SHP77 treated with DMSO at 0.1 percent for 48 hours (cell line): ENCODE results near the gene ERN2.

Source experiments
- DNase-seq: peaks from one replicate; lab custom pipeline; 2025; lab: John Stamatoyannopoulos, UW

Gene ERN2

DNA sequence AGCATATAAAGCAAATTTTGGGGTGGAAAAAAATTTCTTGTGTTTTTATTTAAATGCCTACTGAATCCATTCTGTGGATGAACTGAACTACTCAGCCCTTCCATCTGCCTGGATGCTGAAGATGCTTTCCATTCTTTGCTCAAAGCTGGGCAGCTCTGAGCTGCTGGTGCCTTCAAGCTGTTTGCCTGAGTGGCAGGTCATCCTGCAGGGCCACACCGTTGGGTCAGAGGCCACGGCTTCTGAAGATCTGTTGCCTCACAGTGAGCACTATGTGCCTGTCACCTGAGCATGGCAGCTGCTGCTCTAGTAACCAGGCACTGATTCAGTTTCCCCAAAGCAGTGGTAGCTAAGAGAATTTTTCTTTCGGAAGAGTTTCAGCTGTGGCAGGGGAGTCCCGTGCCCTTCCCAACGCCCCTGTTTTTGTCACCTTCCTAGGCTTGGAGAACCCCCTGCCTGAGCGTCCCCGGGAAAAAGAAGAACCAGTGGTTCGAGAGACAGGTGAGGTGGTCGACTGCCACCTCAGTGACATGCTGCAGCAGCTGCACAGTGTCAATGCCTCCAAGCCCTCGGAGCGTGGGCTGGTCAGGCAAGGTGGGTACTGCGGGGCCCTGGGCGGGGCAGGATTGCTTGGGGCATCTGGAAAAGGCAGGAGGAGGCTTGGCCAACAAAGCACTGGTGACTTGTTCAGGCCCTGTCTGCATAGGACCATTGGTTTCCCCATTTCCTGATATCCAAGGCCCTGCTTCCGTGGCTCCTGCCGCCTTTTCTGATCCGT, 25.8 kb downstream of the ERN2 start:
- no peak for DNase-seq

DNA sequence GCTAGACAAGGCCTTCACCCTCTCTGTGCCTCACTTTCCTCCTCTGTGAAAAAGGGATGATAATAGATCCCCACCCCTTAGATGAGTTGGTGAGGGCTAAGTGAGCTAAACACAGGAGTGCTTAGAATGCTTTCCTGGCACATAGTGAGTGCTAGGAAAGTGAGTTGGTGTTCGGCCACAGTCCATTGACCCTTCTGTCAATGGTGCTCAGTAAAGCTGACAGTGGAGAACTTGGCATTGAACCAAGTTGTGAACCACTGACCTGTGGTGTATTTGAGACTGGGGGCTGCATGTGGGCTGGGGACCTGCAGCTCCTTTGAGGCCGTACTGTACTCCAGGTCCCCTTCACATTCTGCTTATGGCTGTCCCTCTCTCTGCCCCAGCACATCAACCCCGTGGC, 29.5 kb downstream of the ERN2 start:
- DNase-seq = no peak

DNA sequence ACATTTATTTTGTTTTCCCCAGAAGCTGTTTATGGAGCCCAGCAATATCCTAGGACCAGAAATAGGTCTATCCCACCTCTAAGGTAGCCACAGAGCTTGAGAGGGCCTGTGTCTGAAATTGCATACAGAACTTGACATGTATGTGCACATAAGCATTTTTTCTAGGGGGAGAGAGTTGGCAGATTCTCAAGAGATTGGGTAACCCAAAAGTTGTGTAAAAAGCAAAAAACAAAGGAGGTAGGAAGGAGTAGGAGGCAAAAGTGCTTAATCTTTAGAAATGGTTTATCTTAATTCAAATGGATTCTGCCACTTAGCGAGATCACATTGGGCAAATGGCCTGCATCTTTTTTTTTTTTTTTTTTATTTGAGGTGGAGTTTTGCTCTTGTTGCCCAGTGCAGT, 30.8 kb downstream of the ERN2 start:
- DNase-seq = no peak

DNA sequence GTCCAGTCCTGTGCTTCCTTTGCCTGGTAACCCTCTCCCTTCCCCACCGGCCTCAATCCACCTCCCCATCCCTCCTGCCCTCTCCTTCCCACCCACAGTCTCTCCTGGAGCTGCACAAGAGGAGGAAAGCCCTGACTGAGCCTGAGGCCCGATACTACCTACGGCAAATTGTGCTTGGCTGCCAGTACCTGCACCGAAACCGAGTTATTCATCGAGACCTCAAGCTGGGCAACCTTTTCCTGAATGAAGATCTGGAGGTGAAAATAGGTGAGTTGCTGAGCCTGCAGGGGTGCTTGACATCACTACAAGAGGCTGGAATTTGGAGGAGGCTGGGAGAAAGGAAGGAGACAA, 33.1 kb downstream of the ERN2 start:
- DNase-seq = no peak

DNA sequence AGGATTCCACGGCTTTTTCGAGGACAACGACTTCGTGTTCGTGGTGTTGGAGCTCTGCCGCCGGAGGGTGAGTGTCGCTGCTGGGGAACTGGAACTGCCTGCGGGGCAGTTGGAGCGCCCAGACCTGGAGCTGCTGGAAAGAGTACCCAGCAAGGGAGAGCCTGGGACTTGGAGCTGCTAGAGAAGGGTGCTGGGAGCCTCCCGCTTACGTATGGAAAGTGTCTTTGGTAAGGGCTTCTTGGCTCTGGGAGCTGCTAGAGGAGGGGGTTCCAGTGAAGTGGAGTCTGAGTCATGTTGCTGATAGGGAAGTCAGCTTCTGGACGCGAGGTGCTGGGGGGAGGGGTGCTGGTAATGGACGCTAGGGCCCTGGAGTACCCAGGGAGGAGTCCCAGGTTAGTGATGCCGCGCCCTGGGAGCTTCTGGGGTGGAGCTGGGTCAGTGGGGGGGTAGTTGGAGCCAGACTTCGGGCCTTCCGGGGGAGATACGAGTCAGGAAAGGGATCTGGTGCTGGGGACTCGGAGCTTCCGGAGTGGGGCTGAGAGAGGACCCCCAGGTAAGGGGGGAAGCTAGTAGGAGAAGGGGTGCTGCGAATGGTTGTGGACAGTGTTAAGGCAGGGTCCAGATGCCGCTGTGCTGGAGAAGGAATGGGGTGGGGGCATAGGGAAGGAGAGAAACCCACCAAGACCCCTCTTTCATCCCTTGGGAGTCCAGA, 33.6 kb downstream of the ERN2 start:
- no peak for DNase-seq

DNA sequence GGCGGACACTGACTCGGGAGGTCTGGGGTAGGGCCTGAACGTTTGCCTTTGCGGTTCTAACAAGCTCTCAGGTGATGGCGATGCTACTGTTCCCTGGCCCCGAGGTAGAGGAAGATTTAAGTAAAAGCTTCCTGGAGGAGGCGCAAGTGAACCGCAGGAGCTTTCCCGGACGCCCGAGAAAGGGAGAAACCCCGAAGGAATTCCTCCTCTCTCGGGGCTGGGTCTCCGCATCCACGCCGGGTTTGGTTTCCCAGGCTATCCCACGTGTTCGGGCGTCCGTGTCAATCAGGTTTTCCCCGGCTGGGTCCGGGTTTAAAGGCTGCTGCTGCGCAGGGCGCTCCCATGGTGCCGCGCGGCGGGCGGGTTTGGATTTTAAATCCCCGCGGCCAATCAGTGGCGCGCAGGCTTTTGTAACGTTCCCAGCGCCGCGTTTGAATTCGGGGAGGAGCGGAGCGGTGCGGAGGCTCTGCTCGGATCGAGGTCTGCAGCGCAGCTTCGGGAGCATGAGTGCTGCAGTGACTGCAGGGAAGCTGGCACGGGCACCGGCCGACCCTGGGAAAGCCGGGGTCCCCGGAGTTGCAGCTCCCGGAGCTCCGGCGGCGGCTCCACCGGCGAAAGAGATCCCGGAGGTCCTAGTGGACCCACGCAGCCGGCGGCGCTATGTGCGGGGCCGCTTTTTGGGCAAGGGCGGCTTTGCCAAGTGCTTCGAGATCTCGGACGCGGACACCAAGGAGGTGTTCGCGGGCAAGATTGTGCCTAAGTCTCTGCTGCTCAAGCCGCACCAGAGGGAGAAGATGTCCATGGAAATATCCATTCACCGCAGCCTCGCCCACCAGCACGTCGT, 34.4 kb downstream of the ERN2 start, which contains the start of gene PLK1:
Gene PLK1 (plus strand): TSS at position 460 of the 844 bp plus-strand sequence. CDS start 44 bp downstream, at position 504.
- peak; percentile 28 for DNase-seq

DNA sequence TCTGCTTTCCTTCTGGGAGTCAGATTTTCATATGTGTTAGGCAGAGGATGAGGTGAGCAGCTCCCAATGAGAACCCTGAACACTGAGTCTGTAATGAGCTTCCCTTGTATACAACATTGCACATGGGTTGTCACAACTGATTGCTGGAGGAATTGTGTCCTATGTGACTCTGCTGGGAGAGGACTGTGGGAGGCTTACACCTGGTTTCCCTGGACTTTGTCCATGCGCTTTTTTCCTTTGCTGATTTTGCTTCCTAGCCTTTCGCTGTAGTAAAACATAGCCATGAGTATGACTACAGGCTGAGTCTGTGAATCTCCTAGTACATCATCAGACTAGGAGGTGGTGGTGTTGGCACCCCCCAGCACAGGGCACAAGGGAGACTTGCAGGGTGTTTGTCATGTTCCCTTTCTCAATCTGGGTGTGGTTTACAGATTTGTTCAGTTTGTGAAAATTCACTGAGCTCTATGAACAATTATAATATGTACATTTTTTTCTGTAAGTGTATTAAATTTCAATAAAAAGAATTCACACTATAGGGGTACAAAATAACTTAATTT, 36.0 kb downstream of the ERN2 start:
- DNase-seq = no peak

DNA sequence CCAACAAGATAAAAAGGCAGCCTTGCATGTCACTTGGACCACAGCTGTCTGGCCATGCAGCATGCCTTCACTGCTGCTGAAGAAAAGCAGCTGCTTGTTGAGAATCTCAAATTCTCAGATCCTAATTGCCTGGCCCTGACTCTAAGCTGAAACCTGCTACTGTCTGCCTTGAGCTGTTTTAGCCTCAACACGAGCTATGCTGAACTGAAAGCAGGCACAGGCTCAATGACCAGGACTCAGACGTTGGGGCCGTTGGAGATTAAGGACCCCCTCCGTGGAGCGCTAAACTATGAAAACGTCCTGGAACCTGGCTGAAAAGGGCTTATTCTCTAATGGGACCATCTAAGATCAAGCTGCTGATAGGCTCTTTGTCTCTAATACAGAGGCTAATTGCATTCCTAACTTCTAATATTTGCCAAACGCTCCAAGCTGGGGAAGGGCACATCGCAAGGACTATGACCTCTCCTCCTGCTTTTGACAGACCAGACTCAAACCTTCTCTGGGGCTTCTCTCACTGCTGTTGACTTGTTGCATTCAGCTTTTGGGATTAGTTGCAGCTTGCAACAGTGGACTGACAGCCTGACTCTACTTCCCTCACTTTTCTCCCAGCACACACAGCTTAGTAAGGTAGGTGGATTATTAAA, 38.9 kb downstream of the ERN2 start:
- DNase-seq = no peak

DNA sequence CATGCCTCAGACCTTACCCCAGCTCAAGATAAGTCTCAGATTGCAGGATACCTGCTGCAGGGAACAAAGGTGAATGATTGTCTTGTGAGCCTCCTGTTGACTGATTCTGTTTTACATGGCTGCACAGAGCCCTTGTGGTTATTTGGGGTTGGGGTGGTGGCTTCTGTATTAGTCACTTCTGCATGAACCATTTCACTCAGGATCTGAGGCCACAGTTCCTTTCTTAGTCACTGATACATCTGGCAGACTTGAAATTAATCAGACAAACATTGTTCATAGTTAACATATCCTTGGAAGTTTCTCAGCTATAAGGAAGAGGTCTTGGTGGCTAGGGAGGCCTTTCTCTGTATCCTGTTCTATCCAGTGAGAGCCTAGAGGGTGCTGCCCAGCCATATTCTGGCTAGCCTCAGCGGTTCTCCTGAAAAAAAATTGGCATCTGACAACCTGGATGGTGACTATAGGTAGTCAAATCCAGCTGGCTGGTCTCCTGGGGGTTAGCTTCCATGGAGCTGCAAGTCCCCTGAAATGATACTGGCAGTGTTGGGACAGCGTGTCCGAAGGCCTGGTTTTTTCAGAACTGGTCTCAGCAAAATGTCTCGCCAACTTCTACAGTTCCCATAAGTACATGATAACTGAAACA, 42.8 kb downstream of the ERN2 start:
- DNase-seq = no peak

DNA sequence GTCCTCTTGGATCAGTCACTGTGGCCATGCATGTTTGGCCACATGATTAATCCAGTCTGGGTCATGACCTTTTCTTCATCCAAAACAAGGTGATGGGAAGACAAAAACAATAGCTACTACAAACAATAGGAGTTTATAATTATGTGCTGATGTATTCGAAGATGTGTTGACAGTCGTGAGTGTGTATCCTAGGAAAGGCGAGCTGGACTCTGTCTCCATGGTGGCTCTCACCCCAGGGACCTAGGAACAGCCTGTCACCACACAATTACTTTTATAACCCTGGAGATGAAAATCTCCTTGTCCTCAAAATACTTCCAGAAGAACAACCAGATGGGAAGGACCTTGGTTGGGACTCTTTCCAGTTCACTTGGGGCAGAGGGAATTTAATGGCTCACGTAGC, 44.1 kb downstream of the ERN2 start:
- DNase-seq = no peak

DNA sequence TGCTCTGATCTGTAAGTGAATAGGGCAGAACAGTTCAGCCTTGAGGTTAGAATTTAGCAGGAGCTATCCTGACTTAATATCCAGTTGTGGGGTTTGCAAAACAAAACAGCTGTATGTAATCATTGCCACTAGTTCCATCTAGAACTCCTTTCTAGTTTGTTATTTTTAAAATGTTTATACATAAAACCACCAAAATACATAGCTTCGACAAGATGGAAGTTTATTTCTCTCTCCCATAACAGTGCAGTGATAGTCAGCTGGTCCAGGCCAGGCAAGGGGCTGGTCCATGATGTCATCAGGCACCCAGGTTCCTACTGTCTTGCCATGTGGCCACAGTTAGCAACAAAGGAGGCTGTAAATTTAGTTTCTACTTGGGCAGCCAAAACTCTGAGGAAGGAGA, 44.8 kb downstream of the ERN2 start:
- DNase-seq = no peak

DNA sequence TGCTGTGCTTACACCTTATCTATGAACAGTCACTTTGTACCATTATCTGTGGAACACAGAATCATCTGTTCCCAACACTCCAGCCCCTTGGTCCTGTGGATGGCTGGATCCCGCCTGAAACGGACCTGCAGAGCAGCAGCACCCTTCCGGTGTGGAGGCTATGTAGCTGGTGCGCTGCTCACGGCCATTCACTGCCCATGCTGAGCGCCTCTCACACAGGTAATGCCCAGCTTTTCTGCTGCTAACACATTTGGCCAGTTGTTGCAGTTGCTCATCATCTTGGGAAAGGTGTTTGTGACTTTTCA, 45.7 kb downstream of the ERN2 start:
- no peak for DNase-seq

DNA sequence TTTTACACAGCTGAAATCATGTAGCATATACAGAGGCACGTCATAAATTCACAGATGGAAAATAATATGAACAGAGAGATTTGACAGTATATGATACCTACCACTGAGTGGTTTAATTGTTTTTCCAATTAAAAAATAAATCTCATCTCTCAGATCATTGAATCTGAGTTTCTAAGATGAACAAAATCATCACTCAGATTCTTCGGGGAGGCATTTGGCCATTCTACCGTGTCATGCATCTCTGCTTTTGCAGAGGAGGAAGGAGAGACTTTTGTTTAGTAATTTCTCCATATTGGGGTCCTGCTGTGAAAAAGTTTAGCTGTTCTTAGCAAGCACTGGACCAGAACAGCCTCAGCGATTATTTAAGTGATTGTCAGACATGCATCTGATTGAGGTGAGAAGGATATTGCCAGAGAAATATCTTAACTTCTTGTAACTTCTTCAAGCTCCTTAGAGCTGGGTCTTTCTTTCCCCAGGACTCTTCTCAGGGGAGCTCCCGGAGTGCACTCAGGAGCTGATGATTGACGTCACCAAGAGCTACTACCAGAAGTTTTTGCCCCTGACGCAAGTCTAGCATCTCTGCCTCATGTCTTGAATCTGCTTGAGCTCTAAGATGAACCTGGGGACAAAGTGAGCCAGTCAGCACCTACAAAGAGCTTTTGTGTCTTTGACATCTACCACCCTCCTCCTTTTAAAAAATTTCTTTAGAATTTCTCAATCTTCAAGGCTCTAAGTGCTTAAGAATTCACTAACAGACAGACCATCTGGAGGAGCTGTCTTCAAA, 46.3 kb downstream of the ERN2 start:
- DNase-seq = no peak

DNA sequence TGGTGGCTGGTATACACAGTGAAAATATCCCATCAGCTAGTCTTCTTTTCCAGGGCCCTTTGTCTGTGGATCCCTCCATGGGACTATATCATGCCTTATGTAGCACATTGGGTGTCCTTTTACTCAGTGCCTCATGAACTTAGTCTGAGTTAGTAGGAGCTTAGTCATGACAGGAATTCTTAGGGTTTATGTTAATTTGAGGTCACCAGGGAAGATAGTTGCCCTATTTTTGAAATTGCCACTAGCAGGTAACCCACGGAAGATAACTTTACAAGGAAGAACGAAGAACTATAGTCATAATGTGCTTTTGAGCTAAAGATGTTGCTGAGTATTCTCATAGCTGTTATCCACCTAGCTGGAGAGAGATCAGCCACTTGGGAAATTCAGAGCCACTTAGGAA, 49.1 kb downstream of the ERN2 start:
- DNase-seq = no peak

DNA sequence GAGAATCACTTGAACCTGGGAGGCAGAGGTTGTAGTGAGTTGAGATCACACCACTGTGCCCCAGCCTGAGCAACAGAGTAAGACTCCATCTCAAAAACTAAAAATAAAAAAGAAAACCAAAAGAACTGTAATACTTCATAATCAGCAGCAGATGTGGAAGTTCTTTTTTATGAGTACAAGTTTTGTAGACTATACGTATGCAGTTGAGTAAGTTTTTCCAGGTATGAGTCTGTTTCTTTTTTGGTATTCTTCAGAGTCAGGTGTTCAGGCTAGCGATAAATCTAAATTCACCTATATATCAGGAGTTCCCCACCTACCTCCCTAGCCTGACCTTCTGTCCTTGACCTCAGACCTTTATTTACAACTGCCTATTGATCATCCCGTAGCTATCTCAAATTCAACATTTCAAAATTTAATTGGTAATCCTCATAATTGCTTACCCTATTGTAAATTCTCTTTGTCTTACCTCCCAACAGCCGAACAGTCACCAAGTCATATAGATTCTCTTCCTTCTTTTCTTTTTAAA, 61.0 kb downstream of the ERN2 start:
- DNase-seq = no peak

DNA sequence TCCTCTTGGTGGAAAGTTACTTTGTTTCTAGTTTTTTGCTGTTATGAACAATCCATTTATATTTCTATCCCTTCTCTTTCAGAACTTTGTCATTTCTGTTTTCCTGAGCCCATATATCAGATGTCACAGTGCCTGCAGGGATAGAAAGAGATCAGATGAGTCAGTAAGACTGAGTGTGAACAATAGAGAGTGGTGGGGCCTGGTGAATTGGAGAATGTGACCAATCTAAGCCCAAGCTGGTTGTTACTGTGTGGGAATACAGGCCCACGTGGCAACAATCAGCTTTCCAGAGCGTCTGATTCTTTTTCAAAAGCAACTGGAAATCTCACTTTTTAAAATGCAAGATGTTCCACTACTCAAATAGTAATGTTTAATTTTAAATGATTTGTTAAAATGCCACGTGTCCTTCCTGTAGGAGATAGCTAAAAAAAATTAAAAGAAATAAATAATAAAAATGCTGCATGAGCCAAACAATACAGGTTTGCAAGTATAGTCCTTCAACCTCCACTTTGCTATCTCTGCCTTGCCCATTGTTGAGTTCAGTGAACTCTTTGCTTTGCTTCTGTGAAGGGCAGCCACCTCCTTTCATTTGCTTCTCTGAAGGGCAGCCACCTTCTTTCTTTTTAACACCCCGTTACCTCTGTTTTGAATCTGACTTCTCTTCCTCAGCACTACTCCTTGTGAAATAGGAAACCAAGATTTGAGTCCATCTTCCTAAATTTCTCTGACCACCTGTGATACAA, 62.2 kb downstream of the ERN2 start:
- no peak for DNase-seq

DNA sequence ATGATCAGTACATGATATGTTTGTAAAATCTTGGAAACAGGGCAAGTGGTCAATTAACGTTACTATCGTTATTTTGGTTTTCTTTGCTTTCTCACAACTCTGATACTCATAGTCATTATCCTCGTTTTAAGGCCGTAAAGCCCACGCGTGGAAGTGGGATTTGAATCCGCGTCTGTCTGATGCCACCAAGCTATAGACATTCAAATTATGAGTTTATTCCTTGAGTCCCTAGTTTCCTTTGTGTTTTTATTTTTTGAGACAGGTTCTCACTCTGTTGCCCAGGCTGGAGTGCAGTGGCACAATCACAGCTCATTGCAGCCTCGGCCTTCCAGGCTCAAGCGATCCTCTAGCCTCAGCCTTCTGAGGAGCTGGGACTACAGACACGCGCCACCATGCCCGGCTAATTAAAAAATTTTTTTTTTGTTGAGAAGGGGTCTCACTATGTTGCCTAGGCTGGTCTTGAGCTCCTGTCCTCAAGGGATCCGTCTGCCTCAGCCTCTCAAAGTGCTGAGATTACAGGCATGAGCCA, 70.7 kb downstream of the ERN2 start:
- DNase-seq = no peak

DNA sequence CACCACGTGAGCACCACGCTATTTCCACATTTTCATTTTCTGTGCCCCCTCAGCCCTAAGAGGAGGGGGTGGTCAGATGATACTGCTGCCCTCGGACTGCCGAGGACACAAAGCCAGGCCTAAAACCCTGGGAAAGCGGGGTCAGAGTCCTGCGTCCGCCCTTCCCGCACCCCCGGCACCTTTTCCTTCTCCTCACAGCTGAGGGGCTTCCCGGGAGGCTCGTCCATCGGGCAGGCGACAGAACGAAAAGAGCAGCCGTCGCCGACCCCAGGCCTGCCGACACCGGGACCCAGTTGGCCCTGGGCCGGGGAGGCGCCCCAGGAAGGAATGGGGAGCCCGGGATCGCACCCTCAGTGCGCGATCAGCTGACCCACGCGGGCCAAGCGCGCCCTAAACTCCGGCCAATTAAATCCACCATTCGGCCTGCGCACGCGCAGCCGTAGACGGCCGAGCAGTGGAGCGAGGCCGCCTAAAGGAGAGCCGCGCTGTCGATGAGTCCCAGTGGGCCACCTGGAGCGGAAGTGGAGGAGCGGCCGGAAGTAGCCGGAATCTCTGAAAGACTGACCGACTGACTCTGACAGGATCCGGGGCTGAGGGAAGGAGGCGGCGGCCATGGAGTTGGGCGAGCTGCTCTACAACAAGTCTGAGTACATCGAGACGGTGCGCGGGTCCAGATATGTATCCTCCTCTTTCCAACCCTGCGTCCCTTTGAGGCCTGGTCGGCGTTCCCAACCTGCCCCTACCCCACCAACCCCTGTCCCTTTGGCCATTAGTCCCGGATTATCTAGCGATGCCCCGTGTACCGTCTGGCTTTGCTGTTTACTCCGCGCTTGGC, 71.9 kb downstream of the ERN2 start, which contains the start of the genes DCTN5 and PALB2:
Gene DCTN5 (plus strand): TSS at position 536 of the 835 bp plus-strand sequence. CDS start 77 bp downstream, at position 613.
Gene PALB2 (minus strand): TSS at position 380 of the 835 bp plus-strand sequence. CDS start 153 bp downstream, at position 227.
- peak; percentile 24 for DNase-seq

DNA sequence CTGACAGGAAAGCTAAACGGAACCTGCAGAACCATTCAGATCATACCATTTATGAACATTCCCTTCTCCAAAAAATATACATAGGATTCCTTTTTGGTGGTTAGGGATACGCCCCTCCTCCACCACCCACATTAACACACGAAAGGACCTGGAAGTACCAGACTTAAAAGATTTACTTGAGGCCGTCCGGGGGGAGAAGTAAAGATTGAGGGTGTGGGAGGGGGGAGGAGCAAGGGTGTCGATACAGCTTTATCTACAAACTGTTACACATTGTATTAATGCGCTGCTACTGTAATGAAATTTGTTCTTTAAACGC, 72.4 kb downstream of the ERN2 start:
- no peak for DNase-seq
